Endodermal cell (in vitro differentiated cells): ENCODE measurements around the gene NCAM1. TPM values are rescaled to one million over a fixed set of nuclear protein-coding genes. Genes with fewer than 3 reads are reported as not detected.

Source experiments
- DNase-seq: peaks from one replicate; pipeline ENCODE4 v3.0.0-alpha.2; 2017
- H3K27ac ChIP-seq: 2 replicates; pipeline ENCODE4 v1.5.1; 2013; ENCODE audit warnings: mild to moderate bottlenecking, low read depth, low read length, moderate library complexity
- H3K27me3 ChIP-seq: 2 replicates; pipeline ENCODE4 v1.6.1; 2013; ENCODE audit warnings: mild to moderate bottlenecking, low read length, moderate library complexity; ENCODE audit not compliant: insufficient read depth, control insufficient read depth, poor library complexity, severe bottlenecking
- H3K36me3 ChIP-seq: 2 replicates; pipeline ENCODE4 v1.7.0; 2013; ENCODE audit warnings: mild to moderate bottlenecking, low read length, moderate library complexity; ENCODE audit not compliant: control insufficient read depth, insufficient read depth
- H3K4me1 ChIP-seq: one replicate; pipeline ENCODE4 v1.7.0; 2013; ENCODE audit warnings: low read length; ENCODE audit not compliant: control insufficient read depth, insufficient read depth
- H3K4me3 ChIP-seq: 2 replicates; pipeline ENCODE4 v1.5.1; 2013; ENCODE audit warnings: mild to moderate bottlenecking, low read length, moderate library complexity
- H3K9ac ChIP-seq: 2 replicates; pipeline ENCODE4 v1.6.1; 2013; ENCODE audit warnings: mild to moderate bottlenecking, low read length, moderate library complexity; ENCODE audit not compliant: poor library complexity, severe bottlenecking; ENCODE audit errors: extremely low read depth
- H3K9me3 ChIP-seq: 2 replicates; pipeline ENCODE4 v1.6.1; 2013; ENCODE audit warnings: mild to moderate bottlenecking, low read length, moderate library complexity; ENCODE audit not compliant: control insufficient read depth
- H3K27ac Mint-ChIP-seq: 2 replicates; pipeline ENCODE4 v1.8.0; 2020; ENCODE audit warnings: mixed read lengths
- H3K27me3 Mint-ChIP-seq: 2 replicates; pipeline ENCODE4 v1.8.0; 2021; ENCODE audit warnings: mild to moderate bottlenecking, mixed read lengths; ENCODE audit not compliant: insufficient read depth
- H3K36me3 Mint-ChIP-seq: 2 replicates; pipeline ENCODE4 v1.8.0; 2020; ENCODE audit warnings: low read depth, mixed read lengths
- H3K4me1 Mint-ChIP-seq: 2 replicates; pipeline ENCODE4 v1.8.0; 2020; ENCODE audit warnings: mixed read lengths
- H3K4me3 Mint-ChIP-seq: 2 replicates; pipeline ENCODE4 v1.8.0; 2020; ENCODE audit warnings: mild to moderate bottlenecking, moderate library complexity, mixed read lengths
- H3K9me3 Mint-ChIP-seq: 2 replicates; pipeline ENCODE4 v1.8.0; 2020; ENCODE audit warnings: mild to moderate bottlenecking, mixed read lengths
- CTCF ChIP-seq: fragments of 200-600 bp; sonication (generic); conservative IDR thresholded peaks from 2 replicates; pipeline ENCODE4 v1.5.0; 2021; ENCODE audit warnings: antibody characterized with exemption, mild to moderate bottlenecking
- WGBS, 2 experiments: methylation state at CpG; one replicate each; pipeline versions ENCODE4 v1.1.5 to v1.1.7; 2013; ENCODE audit warnings: missing lambda C conversion rate in 2 of 2, mixed read lengths in 1 of 2; ENCODE audit not compliant: insufficient coverage in 1 of 2, insufficient read length in 1 of 2; 5-methylcytosine and 5-hydroxymethylcytosine counted together
- total RNA-seq, 2 donors: library from RNA; stranded (reverse); fragmentation: NEBNext Ultra II Directional in 1 of 2; extraction: Animal tissue kit (Norgen Biotek cat#: 25700) in 1 of 2; gene quantifications; 2 replicates in 1 of 2; 3 replicates in 1 of 2; pipeline ENCODE4 v1.2.1, GENCODE V29; 2021

NCAM1 gene
- total RNA-seq, 2 donors from 2014 or later: 1.6 to 2.9 TPM

GRCh38 chr11:113142508-113142907 lies 181.3 kb downstream of the NCAM1 start:
- Histone ChIP-seq H3K27ac (no peak overlapping the region), H3K4me1 (peaks cover 6% of the 10 kb centered on the region), H3K36me3 (no peaks in the 10 kb centered on the region), H3K27me3 (no peaks in the 10 kb centered on the region), H3K4me3 (no peak overlapping the region), H3K9me3 (no peaks in the 10 kb centered on the region), H3K9ac (no peak overlapping the region)
- WGBS, 2 experiments: 91 to 93% methylated on average over 6 of the region's 6 CpGs
- H3K4me1 Mint-ChIP-seq: peaks cover 14% of the 10 kb centered on the region
- H3K36me3 Mint-ChIP-seq: no peaks in the 10 kb centered on the region
- no peak for DNase-seq
- TF ChIP-seq CTCF: no peak
- no peaks in the 10 kb centered on the region for H3K27me3 Mint-ChIP-seq
- no peak overlapping the region for H3K27ac Mint-ChIP-seq
- no peaks in the 10 kb centered on the region for H3K9me3 Mint-ChIP-seq
- H3K4me3 Mint-ChIP-seq: no peak overlapping the region

- peak overlapping the region; percentile 24 for H3K27ac Mint-ChIP-seq
- H3K27me3 ChIP-seq: no peaks in the 10 kb centered on the region
- WGBS, 2 experiments: 70% methylated on average over 8 of the region's 8 CpGs
- H3K9ac ChIP-seq: no peak overlapping the region
- no peaks in the 10 kb centered on the region for H3K36me3 Mint-ChIP-seq
- H3K9me3 ChIP-seq: no peaks in the 10 kb centered on the region
- H3K4me1 Mint-ChIP-seq: peaks cover 16% of the 10 kb centered on the region
- peaks cover 3% of the 10 kb centered on the region for H3K4me1 ChIP-seq
- no peak for TF ChIP-seq CTCF
- H3K4me3 ChIP-seq: no peak overlapping the region
- H3K4me3 Mint-ChIP-seq: no peak overlapping the region
- peak; percentile 78 for DNase-seq
- H3K36me3 ChIP-seq: no peaks in the 10 kb centered on the region
- H3K9me3 Mint-ChIP-seq: no peaks in the 10 kb centered on the region
- no peaks in the 10 kb centered on the region for H3K27me3 Mint-ChIP-seq
- peak overlapping the region; percentile 76 for H3K27ac ChIP-seq
These were observed 186.0 kb downstream of the NCAM1 start for GRCh38 chr11:113147249-113147648.

- Histone ChIP-seq H3K4me3 (no peak overlapping the region), H3K4me1 (peaks cover 3% of the 10 kb centered on the region), H3K27me3 (no peaks in the 10 kb centered on the region), H3K9ac (no peak overlapping the region), H3K36me3 (no peaks in the 10 kb centered on the region), H3K27ac (no peak overlapping the region), H3K9me3 (no peaks in the 10 kb centered on the region)
- TF ChIP-seq CTCF: no peak
- Mint-ChIP-seq H3K27me3 (no peaks in the 10 kb centered on the region), H3K36me3 (no peaks in the 10 kb centered on the region), H3K27ac (no peak overlapping the region), H3K4me1 (peaks cover 16% of the 10 kb centered on the region), H3K9me3 (no peaks in the 10 kb centered on the region), H3K4me3 (no peak overlapping the region)
- DNase-seq: no peak
- 92 to 94% methylated on average over 7 to 9 of the region's 9 CpGs for WGBS, 2 experiments
These were observed 186.9 kb downstream of the NCAM1 start for GRCh38 chr11:113148076-113148475.
